Nucleus accumbens (tissue), 56 donors: Measurements from ENCODE around the gene ARPC1A.

Experiments
- DNase-seq, 56 donors: peaks; one replicate each; lab custom pipeline; 2025; lab: John Stamatoyannopoulos, UW

ARPC1A gene

DNA sequence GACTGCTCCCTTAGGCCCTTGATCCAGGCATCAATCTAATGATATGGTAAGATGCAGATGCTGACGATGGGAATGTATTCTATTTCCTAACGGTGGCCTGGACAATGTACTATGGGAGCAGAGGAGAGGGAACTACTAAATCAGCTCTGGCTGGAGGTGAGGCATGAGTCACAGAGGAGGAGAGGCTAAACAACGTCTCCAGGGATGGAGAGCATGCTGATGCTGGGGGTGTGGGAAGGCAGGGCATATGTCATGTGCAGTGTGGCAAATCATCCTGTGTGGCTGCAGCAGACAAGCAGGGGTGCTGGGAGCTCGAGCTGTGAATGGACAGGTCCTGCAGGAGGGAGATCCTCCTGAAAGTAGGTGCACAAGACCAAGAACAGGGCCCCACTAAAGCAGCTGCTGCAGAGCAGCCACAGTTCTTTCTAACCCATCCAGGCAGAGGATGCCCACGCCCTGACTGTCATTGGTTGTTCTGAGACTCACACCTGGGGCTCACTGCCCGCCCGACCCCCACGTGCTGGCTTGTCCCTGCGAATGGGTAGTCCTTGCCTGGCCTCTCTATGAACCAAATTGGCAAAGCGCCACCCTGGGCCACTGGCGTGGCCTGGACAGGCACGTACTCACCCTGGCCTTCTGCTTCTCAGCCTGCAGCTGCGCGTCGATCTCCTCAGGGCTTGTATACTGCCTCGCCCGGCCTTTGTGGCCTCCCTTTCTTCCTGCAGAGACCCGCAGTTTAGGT, 78.7 kb downstream of the ARPC1A start:
- DNase-seq: peak in 1 of 56 donors; percentile 11

DNA sequence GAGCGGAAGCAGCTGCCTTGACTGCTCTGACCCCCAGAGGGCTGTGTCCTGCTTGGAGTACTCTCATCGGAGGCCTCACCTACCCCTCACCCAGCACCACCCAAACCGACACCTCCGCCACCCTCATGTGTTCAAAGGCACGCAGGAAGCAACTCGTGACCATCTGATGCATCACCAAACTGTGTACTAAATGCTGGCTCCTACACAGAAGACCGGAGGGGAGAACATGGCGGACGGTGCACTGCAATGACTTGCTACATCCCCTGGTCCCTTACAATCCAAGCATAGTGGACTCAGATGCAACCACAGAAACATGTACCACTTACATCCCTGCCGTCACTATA, 79.3 kb downstream of the ARPC1A start:
- DNase-seq: no peak

DNA sequence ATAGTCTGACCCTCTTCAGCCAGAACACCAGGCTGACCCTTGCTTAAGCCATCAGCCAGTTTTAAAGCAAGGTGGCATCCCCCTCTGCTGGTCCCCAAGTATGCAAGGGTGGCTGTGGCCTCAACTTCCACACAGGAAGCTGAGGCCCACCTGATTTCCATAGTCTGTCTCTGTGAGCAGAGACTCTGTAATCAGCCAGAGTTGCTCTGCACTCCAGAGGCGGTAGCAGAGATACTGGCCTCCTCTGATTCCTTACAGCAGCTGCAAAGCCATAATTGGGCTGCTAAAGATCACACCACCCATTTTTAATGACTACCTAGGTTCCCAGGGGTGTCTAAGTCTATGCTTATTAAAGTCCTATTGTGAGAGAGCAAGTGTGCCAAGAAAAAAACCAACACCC, 80.9 kb downstream of the ARPC1A start:
- no peak for DNase-seq

DNA sequence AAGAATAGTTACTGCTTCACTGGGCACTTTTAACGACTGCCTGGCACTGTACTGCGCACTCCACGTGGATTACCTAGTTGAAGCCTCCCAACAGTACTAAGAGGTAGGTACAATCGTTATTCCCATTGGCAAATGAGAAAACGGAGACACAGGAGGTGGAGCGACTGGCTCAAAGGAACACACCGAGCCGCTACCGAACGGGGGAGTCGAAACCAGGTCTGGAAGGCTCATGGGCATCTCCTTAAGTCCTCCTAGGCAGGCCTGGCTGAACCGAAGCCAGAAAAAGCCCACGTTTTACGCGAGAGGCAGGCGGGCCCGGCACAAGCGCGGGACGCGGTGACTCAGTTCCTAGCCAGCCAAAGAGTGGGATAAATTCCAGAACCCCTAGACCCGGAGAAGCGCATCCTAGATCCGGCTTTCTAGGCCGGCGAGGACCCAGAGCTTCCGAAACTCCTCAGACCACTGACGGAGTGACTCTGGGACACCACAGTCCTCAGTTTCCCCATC, 82.2 kb downstream of the ARPC1A start:
- peak in 30 of 56 donors; percentile 10 to 72 (median 40) for DNase-seq

- peak; percentile 73 to 100 (median 94) for DNase-seq
Observed at GRCh38 chr7:99408379-99409191, 82.9 kb downstream of the ARPC1A start, which contains the start of the genes BUD31 and PDAP1. BUD31 (plus strand) TSS chr7:99408969; CDS start chr7:99411093, 2,124 bp downstream. PDAP1 (minus strand) TSS chr7:99408597; CDS start chr7:99408548, 49 bp downstream.

DNA sequence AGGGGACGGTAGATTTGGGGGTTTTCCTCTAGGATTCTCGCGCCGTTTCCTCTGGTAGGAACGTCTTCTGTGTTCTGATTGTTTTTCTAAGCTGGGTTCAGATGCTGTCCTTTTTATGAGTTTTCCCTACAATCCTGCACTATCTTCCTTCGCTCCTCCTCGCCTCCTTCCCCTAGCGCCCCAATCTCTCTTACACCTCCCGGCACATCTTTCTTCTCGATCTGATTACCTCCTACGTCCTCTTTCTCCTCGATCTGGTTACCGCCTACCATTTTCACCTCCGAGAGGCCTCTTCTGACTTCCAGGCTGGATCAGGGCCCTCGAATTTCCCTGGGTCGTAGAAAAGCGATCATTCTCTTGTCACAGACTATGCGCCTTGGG, 83.5 kb downstream of the ARPC1A start:
- peak in 5 of 56 donors; percentile 24 to 52 (median 36) for DNase-seq

DNA sequence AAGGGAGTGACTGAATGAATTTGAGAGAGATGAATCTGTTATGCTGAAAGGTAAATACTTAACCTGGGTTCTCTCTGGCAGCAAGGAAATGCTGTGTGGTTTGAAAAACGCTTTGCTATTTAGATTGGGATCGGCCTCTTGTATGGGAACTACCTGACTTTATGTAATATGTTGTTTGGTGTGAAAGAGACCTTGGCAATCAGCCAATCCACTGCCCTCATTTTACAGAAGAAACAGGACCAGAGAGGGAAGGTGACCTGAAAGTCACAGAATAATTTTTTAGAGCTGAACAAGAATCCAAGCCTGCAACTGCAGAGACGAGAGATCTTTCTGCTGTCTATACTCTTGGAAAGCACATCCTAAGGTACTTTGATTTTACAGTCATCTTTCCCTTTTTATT, 84.1 kb downstream of the ARPC1A start:
- DNase-seq: no peak

GRCh38 chr7:99410635-99411034, 84.9 kb downstream of the ARPC1A start:
- no peak for DNase-seq

DNA sequence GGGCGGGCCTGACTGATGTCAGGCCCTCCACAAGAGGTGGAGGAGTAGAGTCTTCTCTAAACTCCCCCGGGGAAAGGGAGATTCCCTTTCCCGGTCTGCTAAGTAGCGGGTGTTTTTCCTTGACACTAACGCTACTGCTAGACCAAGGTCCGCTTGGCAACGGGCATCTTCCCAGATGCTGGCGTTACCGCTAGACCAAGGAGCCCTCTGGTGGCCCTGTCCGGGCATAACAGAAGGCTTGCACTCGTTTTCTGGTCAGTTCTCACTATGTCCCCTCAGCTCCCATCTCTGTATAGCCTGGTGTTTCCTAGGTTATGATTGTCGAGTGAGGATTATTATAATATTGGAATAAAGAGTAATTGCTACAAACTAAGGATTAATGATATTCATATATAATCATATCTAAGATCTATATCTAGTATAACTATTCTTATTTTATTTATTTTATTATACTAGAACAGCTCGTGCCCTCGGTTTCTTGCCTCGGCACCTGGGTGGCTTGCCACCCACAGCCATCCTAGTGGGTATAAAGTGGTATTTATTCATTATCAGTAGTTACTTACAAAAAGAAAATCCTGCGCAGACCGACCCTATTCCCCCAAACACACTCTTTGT, 89.9 kb downstream of the ARPC1A start:
- peak in 26 of 56 donors; percentile 2 to 65 (median 17) for DNase-seq
